Astrocyte (in vitro differentiated cells and primary cell): ENCODE measurements around the gene ZDHHC1. TPM values are rescaled to one million over a fixed set of nuclear protein-coding genes. Genes with fewer than 3 reads are reported as not detected.
"Not testable (repeated sequence)": the region's sequence is repeated elsewhere in the genome, so short reads cannot be mapped to it uniquely, and the experiment has no call there.

Source experiments
- DNase-seq: peaks from one replicate; pipeline ENCODE4 v3.0.0-alpha.2; 2010; ENCODE audit warnings: low read depth
- FAIRE-seq: peaks from 2 replicates; lab custom pipeline; 2011; peaks lifted over from hg19 to GRCh38; lab: Jason Lieb, UNC
- H2AFZ ChIP-seq: 2 replicates; pipeline ENCODE4 v1.6.0; 2012; ENCODE audit warnings: low read depth, low read length, inconsistent platforms
- H3K27ac ChIP-seq: 2 replicates; pipeline ENCODE4 v1.5.1; 2011; ENCODE audit warnings: low read depth, low read length, inconsistent platforms
- H3K27me3 ChIP-seq: 2 replicates; pipeline ENCODE4 v1.6.0; 2011; ENCODE audit warnings: low read length, inconsistent platforms; ENCODE audit not compliant: insufficient read depth
- H3K36me3 ChIP-seq: 2 replicates; pipeline ENCODE4 v1.5.1; 2011; ENCODE audit warnings: low read length, inconsistent platforms; ENCODE audit not compliant: insufficient read depth
- H3K4me1 ChIP-seq: 2 replicates; pipeline ENCODE4 v1.5.1; 2011; ENCODE audit warnings: low read length, inconsistent platforms; ENCODE audit not compliant: insufficient read depth
- H3K4me2 ChIP-seq: 2 replicates; pipeline ENCODE4 v1.6.0; 2012; ENCODE audit warnings: low read length, inconsistent platforms
- H3K4me3 ChIP-seq: 2 replicates; pipeline ENCODE4 v1.5.1; 2011; ENCODE audit warnings: low read depth, mild to moderate bottlenecking, low read length, inconsistent platforms; ENCODE audit not compliant: insufficient read depth
- H3K79me2 ChIP-seq: 2 replicates; pipeline ENCODE4 v1.6.0; 2012; ENCODE audit warnings: mild to moderate bottlenecking, low read length, inconsistent platforms; ENCODE audit not compliant: insufficient read depth
- H3K9ac ChIP-seq: 2 replicates; pipeline ENCODE4 v1.6.0; 2012; ENCODE audit warnings: mild to moderate bottlenecking, low read length, inconsistent platforms
- H3K9me3 ChIP-seq: 2 replicates; pipeline ENCODE4 v1.5.1; 2012; ENCODE audit warnings: low read depth, mild to moderate bottlenecking, low read length, inconsistent platforms; ENCODE audit not compliant: insufficient read depth
- H4K20me1 ChIP-seq: 2 replicates; pipeline ENCODE4 v1.6.0; 2012; ENCODE audit warnings: low read length, inconsistent platforms; ENCODE audit not compliant: insufficient read depth
- H3K27ac Mint-ChIP-seq: one replicate; pipeline ENCODE4 v1.8.0; 2021; ENCODE audit warnings: mild to moderate bottlenecking, mixed read lengths; ENCODE audit not compliant: unreplicated experiment
- H3K27me3 Mint-ChIP-seq: one replicate; pipeline ENCODE4 v1.8.0; 2021; ENCODE audit warnings: low read depth, mixed read lengths; ENCODE audit not compliant: unreplicated experiment
- H3K36me3 Mint-ChIP-seq: one replicate; pipeline ENCODE4 v1.8.0; 2021; ENCODE audit warnings: low read depth, mixed read lengths; ENCODE audit not compliant: unreplicated experiment
- H3K4me1 Mint-ChIP-seq: one replicate; pipeline ENCODE4 v1.8.0; 2021; ENCODE audit warnings: low read depth, mixed read lengths; ENCODE audit not compliant: unreplicated experiment
- H3K4me3 Mint-ChIP-seq: one replicate; pipeline ENCODE4 v1.8.0; 2021; ENCODE audit warnings: mild to moderate bottlenecking, moderate library complexity, mixed read lengths; ENCODE audit not compliant: unreplicated experiment
- H3K9me3 Mint-ChIP-seq: one replicate; pipeline ENCODE4 v1.8.0; 2021; ENCODE audit warnings: mild to moderate bottlenecking, mixed read lengths; ENCODE audit not compliant: unreplicated experiment
- CTCF ChIP-seq: IDR thresholded peaks from 2 replicates; pipeline ENCODE4 v1.5.1; 2011; ENCODE audit warnings: low read depth, mild to moderate bottlenecking, inconsistent platforms, low read length, moderate library complexity; ENCODE audit not compliant: insufficient read depth
- EZH2 ChIP-seq: IDR thresholded peaks from 2 replicates; pipeline ENCODE4 v1.6.1; 2012; ENCODE audit warnings: mild to moderate bottlenecking, low read length, inconsistent platforms; ENCODE audit not compliant: insufficient read depth
- total RNA-seq: library from RNA; stranded (reverse); gene quantifications from 2 replicates; pipeline ENCODE4 v1.2.1, GENCODE V29; 2021

The ZDHHC1 gene
- total RNA-seq, 1 donor from 2014 or later, result 3.7 TPM

- FAIRE-seq, result no peak
- no peak for TF ChIP-seq EZH2
- TF ChIP-seq CTCF, result no peak
Observed at GRCh38 chr16:67419931-67420330, 3.7 kb upstream of the ZDHHC1 start.

GRCh38 chr16:67419502-67419901, 3.2 kb upstream of the ZDHHC1 start:
- Mint-ChIP-seq H3K27ac (no peak overlapping the region), H3K36me3 (no peaks in the 10 kb centered on the region), H3K9me3 (no peaks in the 10 kb centered on the region), H3K27me3 (peaks cover 26% of the 10 kb centered on the region), H3K4me3 (no peak overlapping the region), H3K4me1 (peaks cover 2% of the 10 kb centered on the region)
- H2AFZ ChIP-seq, result peak overlapping the region; percentile 20
- DNase-seq (no peak), FAIRE-seq (no peak)
- no peak overlapping the region for H3K4me3 ChIP-seq
- H3K27ac ChIP-seq, result no peak overlapping the region
- no peak overlapping the region for H3K4me2 ChIP-seq
- no peaks in the 10 kb centered on the region for H3K9me3 ChIP-seq
- H3K9ac ChIP-seq, result no peak overlapping the region
- peaks cover 10% of the 10 kb centered on the region for H3K27me3 ChIP-seq
- no peaks in the 10 kb centered on the region for H3K79me2 ChIP-seq
- H4K20me1 ChIP-seq, result no peaks in the 10 kb centered on the region
- no peak for TF ChIP-seq CTCF
- no peak for TF ChIP-seq EZH2
- H3K36me3 ChIP-seq, result no peaks in the 10 kb centered on the region
- H3K4me1 ChIP-seq, result peaks cover 4% of the 10 kb centered on the region

More at GRCh38 chr16:67419931-67420330, 3.7 kb upstream of the ZDHHC1 start:
- H3K27me3 ChIP-seq, result peaks cover 15% of the 10 kb centered on the region
- H3K9ac ChIP-seq, result no peak overlapping the region
- Mint-ChIP-seq H3K4me1 (peaks cover 2% of the 10 kb centered on the region), H3K27me3 (peaks cover 29% of the 10 kb centered on the region), H3K9me3 (no peaks in the 10 kb centered on the region), H3K4me3 (no peak overlapping the region), H3K27ac (no peak overlapping the region), H3K36me3 (no peaks in the 10 kb centered on the region)
- H4K20me1 ChIP-seq, result no peaks in the 10 kb centered on the region
- DNase-seq, result no peak
- H2AFZ ChIP-seq, result no peak overlapping the region
- H3K36me3 ChIP-seq, result no peaks in the 10 kb centered on the region
- no peak overlapping the region for H3K27ac ChIP-seq
- no peak overlapping the region for H3K4me2 ChIP-seq
- no peak overlapping the region for H3K4me3 ChIP-seq
- peaks cover 4% of the 10 kb centered on the region for H3K4me1 ChIP-seq
- no peaks in the 10 kb centered on the region for H3K79me2 ChIP-seq
- no peaks in the 10 kb centered on the region for H3K9me3 ChIP-seq

GRCh38 chr16:67417333-67418061, 1.2 kb upstream of the ZDHHC1 start:
- H3K9me3 Mint-ChIP-seq, result no peaks in the 10 kb centered on the region
- Histone ChIP-seq H3K27me3 (no peaks in the 10 kb centered on the region), H3K36me3 (no peaks in the 10 kb centered on the region), H3K27ac (no peak overlapping the region), H3K79me2 (no peaks in the 10 kb centered on the region), H3K4me2 (no peak overlapping the region), H3K9ac (no peak overlapping the region), H2AFZ (no peak overlapping the region), H4K20me1 (no peaks in the 10 kb centered on the region), H3K9me3 (no peaks in the 10 kb centered on the region), H3K4me1 (peaks cover 4% of the 10 kb centered on the region), H3K4me3 (no peak overlapping the region)
- FAIRE-seq (no peak), DNase-seq (no peak)
- H3K36me3 Mint-ChIP-seq, result no peaks in the 10 kb centered on the region
- no peak overlapping the region for H3K27ac Mint-ChIP-seq
- no peak overlapping the region for H3K4me3 Mint-ChIP-seq
- H3K4me1 Mint-ChIP-seq, result peaks cover 4% of the 10 kb centered on the region
- H3K27me3 Mint-ChIP-seq, result peaks cover 20% of the 10 kb centered on the region
- no peak for TF ChIP-seq CTCF

GRCh38 chr16:67415421-67415820, 856 bp downstream of the ZDHHC1 start:
- H3K4me2 ChIP-seq, result peak overlapping the region; percentile 89
- not testable (repeated sequence) for DNase-seq, H3K9me3 ChIP-seq, H4K20me1 ChIP-seq, H3K4me1 Mint-ChIP-seq, H3K36me3 Mint-ChIP-seq, H3K36me3 ChIP-seq, H3K4me1 ChIP-seq, H3K27ac ChIP-seq, H3K27me3 ChIP-seq, H3K9me3 Mint-ChIP-seq, FAIRE-seq, H3K79me2 ChIP-seq, H3K27ac Mint-ChIP-seq
- H3K4me3 ChIP-seq, result peak overlapping the region; percentile 70
- Mint-ChIP-seq H3K27me3 (peaks cover 16% of the 10 kb centered on the region), H3K4me3 (peak overlapping the region; percentile 83)
- H2AFZ ChIP-seq, result peak overlapping the region; percentile 96
- peak overlapping the region; percentile 92 for H3K9ac ChIP-seq
